ENCODE data around the gene STRIP1. TPM values are rescaled to one million over a fixed set of nuclear protein-coding genes. Genes with fewer than 3 reads are reported as not detected.

Gene STRIP1
- total and polyA plus RNA-seq, 2 donors (not counting 3 experiments of a cell fraction or from before 2014, with no cell fraction given): 26.2 to 42.1 TPM

DNA sequence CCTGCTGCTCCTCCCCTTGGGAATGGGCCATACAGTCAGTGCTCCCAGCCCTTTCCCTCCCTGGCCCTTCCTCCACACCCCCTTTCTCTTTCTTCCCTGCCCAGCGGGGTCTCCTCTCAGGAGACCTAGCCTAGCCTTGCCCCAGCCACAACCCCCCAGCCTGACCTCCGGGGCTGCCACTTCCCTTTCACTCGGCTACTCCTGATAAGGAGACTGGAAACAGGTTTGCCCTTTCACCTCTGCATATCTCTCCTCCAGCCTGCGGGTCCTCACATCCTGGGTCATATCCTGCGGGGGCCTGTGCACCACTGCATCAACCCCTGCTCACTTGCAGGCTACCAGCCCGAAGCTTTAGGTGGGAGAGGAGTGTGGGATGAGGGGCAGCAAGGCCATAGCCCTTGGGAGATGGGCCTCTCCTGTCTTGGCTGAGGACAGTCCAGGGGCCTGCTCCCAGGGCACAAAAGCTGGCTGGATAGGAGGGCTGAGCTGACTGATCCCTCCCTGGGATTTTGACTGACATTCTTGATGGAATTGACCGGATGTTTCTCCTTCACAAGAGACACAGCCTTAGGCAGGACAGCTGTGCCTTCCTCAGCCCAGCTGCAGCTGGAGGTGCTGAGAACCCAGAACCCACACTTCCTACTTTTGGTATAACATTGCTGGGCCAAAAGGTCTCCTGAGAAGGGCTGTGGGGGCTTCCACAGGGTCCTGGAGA, 55.3 kb downstream of the STRIP1 start:
- Histone ChIP-seq H3K9me3 (replicated peaks; ENCODE audit: control insufficient read depth, insufficient read depth, low read length) (no peaks in the 10 kb centered on the region), H4K20me1 (replicated peaks; ENCODE audit: control insufficient read depth, extremely low read depth, insufficient read depth, low read length) (no peaks in the 10 kb centered on the region), H3K27me3 (ENCODE audit: control insufficient read depth in 2 of 2, insufficient read depth in 2 of 2, low read length in 2 of 2) (peaks cover 33% of the 10 kb centered on the region in 2 experiments), H3K9me1 (replicated peaks; ENCODE audit: control insufficient read depth, extremely low read depth, insufficient read depth, low read length) (no peaks in the 10 kb centered on the region), H3K27ac (ENCODE audit: insufficient read depth, low read depth, low read length) (no peak overlapping the region), H3K4me1 (ENCODE audit: control insufficient read depth, extremely low read depth, insufficient read depth, low read length) (no peaks in the 10 kb centered on the region), H3K9ac (replicated peaks; ENCODE audit: extremely low read depth, insufficient read depth, low read length) (no peak overlapping the region), H3K79me2 (ENCODE audit: control insufficient read depth, insufficient read depth, low read length) (no peaks in the 10 kb centered on the region), H3K4me3 (replicated peaks in 1 of 3; ENCODE audit: insufficient read depth in 1 of 3, low read depth in 1 of 3, low read length in 3 of 3) (no peak overlapping the region), H3K4me2 (ENCODE audit: insufficient read depth, low read length) (no peak overlapping the region), H2AFZ (ENCODE audit: low read depth, low read length) (no peak overlapping the region), H3K36me3 (ENCODE audit: control insufficient read depth in 2 of 2, extremely low read depth in 1 of 2, insufficient read depth in 2 of 2, low read length in 2 of 2) (no peaks in the 10 kb centered on the region)
- TF ChIP-seq, protein P1, sequence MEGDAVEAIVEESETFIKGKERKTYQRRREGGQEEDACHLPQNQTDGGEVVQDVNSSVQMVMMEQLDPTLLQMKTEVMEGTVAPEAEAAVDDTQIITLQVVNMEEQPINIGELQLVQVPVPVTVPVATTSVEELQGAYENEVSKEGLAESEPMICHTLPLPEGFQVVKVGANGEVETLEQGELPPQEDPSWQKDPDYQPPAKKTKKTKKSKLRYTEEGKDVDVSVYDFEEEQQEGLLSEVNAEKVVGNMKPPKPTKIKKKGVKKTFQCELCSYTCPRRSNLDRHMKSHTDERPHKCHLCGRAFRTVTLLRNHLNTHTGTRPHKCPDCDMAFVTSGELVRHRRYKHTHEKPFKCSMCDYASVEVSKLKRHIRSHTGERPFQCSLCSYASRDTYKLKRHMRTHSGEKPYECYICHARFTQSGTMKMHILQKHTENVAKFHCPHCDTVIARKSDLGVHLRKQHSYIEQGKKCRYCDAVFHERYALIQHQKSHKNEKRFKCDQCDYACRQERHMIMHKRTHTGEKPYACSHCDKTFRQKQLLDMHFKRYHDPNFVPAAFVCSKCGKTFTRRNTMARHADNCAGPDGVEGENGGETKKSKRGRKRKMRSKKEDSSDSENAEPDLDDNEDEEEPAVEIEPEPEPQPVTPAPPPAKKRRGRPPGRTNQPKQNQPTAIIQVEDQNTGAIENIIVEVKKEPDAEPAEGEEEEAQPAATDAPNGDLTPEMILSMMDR (IDR thresholded peaks at IDR 0.05; ENCODE audit: extremely low read depth in 1 of 2, insufficient read depth in 1 of 2, low read depth in 1 of 2, low read length in 2 of 2): no peak
- TF ChIP-seq POLR2AphosphoS5 (IDR thresholded peaks at IDR 0.05; ENCODE audit: insufficient read depth, low read depth, low read length): no peak
- TF ChIP-seq FOS (IDR thresholded peaks at IDR 0.05; ENCODE audit: borderline replicate concordance, insufficient read depth, low read length): no peak
- TF ChIP-seq, protein P2, sequence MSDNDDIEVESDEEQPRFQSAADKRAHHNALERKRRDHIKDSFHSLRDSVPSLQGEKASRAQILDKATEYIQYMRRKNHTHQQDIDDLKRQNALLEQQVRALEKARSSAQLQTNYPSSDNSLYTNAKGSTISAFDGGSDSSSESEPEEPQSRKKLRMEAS (IDR thresholded peaks at IDR 0.05; ENCODE audit: insufficient read depth, insufficient read length): no peak
- no peak for TF ChIP-seq EZH2 (IDR thresholded peaks at IDR 0.05; ENCODE audit: borderline replicate concordance, low read depth, low read length, severe bottlenecking)
- no peak for TF ChIP-seq JUN (IDR thresholded peaks at IDR 0.05; ENCODE audit: borderline replicate concordance, insufficient read depth, insufficient read length, low read depth)
- TF ChIP-seq MYC (IDR thresholded peaks at IDR 0.05; ENCODE audit: low read depth, low read length): no peak
- no peak for TF ChIP-seq GATA2 (IDR thresholded peaks at IDR 0.05; ENCODE audit: insufficient read depth, insufficient read length, low read depth, low read length)
- no peak for TF ChIP-seq POLR2A (IDR thresholded peaks at IDR 0.05; ENCODE audit: low read depth, low read length)
- ChIA-PET POLR2A (no interaction called here), CTCF (interaction anchor here (1.3 to 8.3 kb wide), 5 partner anchors 13 to 407 kb away, joined by 3 to 272 read pairs (median 17); no protein-coding TSS in a partner anchor)
- no TSS peak for BruUV-seq (replicated peaks)
- DNase-seq (ENCODE audit: low read depth, low spot score): no peak
- intact Hi-C loops (cut with micrococcal nuclease): no loop called here
- dilution Hi-C loops (cut with MboI; ENCODE audit: extremely low pct_ligation_motif_present, low sequenced_read_pairs): no loop called here
- FAIRE-seq: no peak

All from endothelial cell of umbilical vein (primary cell).